Smooth muscle cell (in vitro differentiated cells): ENCODE data around the gene ATP5PD. TPM values are rescaled to one million over a fixed set of nuclear protein-coding genes. Genes with fewer than 3 reads are reported as not detected.
"Not testable (repeated sequence)": the region's sequence is repeated elsewhere in the genome, so short reads cannot be mapped to it uniquely, and the experiment has no call there.

Source experiments
- DNase-seq: peaks from one replicate; lab custom pipeline; 2025; ENCODE audit not compliant: unreplicated experiment; lab: John Stamatoyannopoulos, UW
- H2AFZ ChIP-seq: fragments of 200-600 bp; sonication (generic); 2 replicates; pipeline ENCODE4 v1.6.0; 2016; ENCODE audit warnings: antibody characterized with exemption, low read depth, mild to moderate bottlenecking
- H3F3A ChIP-seq: fragments of 200-600 bp; sonication (generic); 2 replicates; pipeline ENCODE4 v1.6.0; 2017; ENCODE audit warnings: antibody characterized with exemption, low read depth
- H3K27ac ChIP-seq: fragments of 200-600 bp; sonication (generic); 2 replicates; pipeline ENCODE4 v1.5.1; 2016; ENCODE audit warnings: low read depth, mild to moderate bottlenecking
- H3K27me3 ChIP-seq: fragments of 200-600 bp; sonication (generic); 2 replicates; pipeline ENCODE4 v1.6.1; 2016; ENCODE audit warnings: low read depth, mild to moderate bottlenecking
- H3K36me3 ChIP-seq: fragments of 200-600 bp; sonication (generic); 2 replicates; pipeline ENCODE4 v1.5.1; 2016; ENCODE audit warnings: low read depth
- H3K4me1 ChIP-seq: fragments of 200-600 bp; sonication (generic); 2 replicates; pipeline ENCODE4 v1.5.1; 2016; ENCODE audit warnings: low read depth
- H3K4me2 ChIP-seq: fragments of 200-600 bp; sonication (generic); 2 replicates; pipeline ENCODE4 v1.6.0; 2016; ENCODE audit warnings: mild to moderate bottlenecking
- H3K4me3 ChIP-seq: fragments of 200-600 bp; sonication (generic); 2 replicates; pipeline ENCODE4 v1.5.1; 2016; ENCODE audit warnings: mild to moderate bottlenecking
- H3K79me2 ChIP-seq: fragments of 200-600 bp; sonication (generic); 2 replicates; pipeline ENCODE4 v1.6.0; 2016; ENCODE audit warnings: low read depth, mild to moderate bottlenecking
- H3K9ac ChIP-seq: fragments of 200-600 bp; sonication (generic); 2 replicates; pipeline ENCODE4 v1.6.0; 2016; ENCODE audit warnings: low read depth
- H3K9me3 ChIP-seq: fragments of 200-600 bp; sonication (generic); replicated peaks from 2 replicates; pipeline ENCODE4 v1.5.1; 2016; ENCODE audit warnings: low read depth
- H4K20me1 ChIP-seq: fragments of 200-600 bp; sonication (generic); 2 replicates; pipeline ENCODE4 v1.6.0; 2016; ENCODE audit warnings: low read depth
- CTCF ChIP-seq: fragments of 200-600 bp; sonication (generic); IDR thresholded peaks from 2 replicates; pipeline ENCODE4 v1.5.1; 2017; ENCODE audit warnings: borderline replicate concordance, mild to moderate bottlenecking, antibody characterized with exemption; ENCODE audit not compliant: insufficient read depth, poor library complexity, severe bottlenecking
- WGBS: methylation state at CpG from one replicate; pipeline ENCODE4 v1.1.7; 2016; ENCODE audit warnings: low lambda C conversion rate; 5-methylcytosine and 5-hydroxymethylcytosine counted together
- polyA plus RNA-seq: library from polyadenylated mRNA; unstranded; fragments of >200 nt; fragmentation: Nextera tagmentation; extraction: Ambion mirVana; gene quantifications from 2 replicates; pipeline ENCODE4 v1.2.1, GENCODE V29; 2016
- total RNA-seq: library from RNA; depleted of rRNA; stranded (reverse); fragments of >200 nt; gene quantifications from 2 replicates; pipeline ENCODE4 v1.2.3, GENCODE V29; 2014

Gene ATP5PD
- total and polyA plus RNA-seq, 2 experiments from 2014 or later = 309 to 318 TPM

GRCh38 chr17:75032720-75033280 is 14.0 kb downstream of the ATP5PD start:
- Histone ChIP-seq H4K20me1 (no peaks in the 10 kb centered on the region), H3K4me2 (peak overlapping the region; percentile 82), H2AFZ (no peak overlapping the region), H3K4me1 (no peaks in the 10 kb centered on the region), H3K4me3 (peak overlapping the region; percentile 69), H3F3A (peaks cover 15% of the 10 kb centered on the region), H3K79me2 (no peaks in the 10 kb centered on the region), H3K9me3 (no peaks in the 10 kb centered on the region), H3K27ac (peak overlapping the region; percentile 87), H3K9ac (no peak overlapping the region), H3K27me3 (no peaks in the 10 kb centered on the region), H3K36me3 (no peaks in the 10 kb centered on the region)
- no peak for TF ChIP-seq CTCF
- 31% methylated on average over 9 of the region's 13 CpGs for WGBS
- no peak for DNase-seq

- Histone ChIP-seq H3K9ac (no peak overlapping the region), H2AFZ (no peak overlapping the region), H3K4me3 (peak overlapping the region; percentile 69), H4K20me1 (no peaks in the 10 kb centered on the region), H3K36me3 (no peaks in the 10 kb centered on the region), H3K9me3 (no peaks in the 10 kb centered on the region), H3K79me2 (no peaks in the 10 kb centered on the region), H3K4me1 (no peaks in the 10 kb centered on the region), H3F3A (peaks cover 19% of the 10 kb centered on the region), H3K27ac (peak overlapping the region; percentile 87), H3K4me2 (peak overlapping the region; percentile 82), H3K27me3 (no peaks in the 10 kb centered on the region)
- peak; percentile 44 for DNase-seq
- no peak for TF ChIP-seq CTCF
- WGBS = 34% methylated on average over 9 of the region's 10 CpGs
These were observed 14.6 kb downstream of the ATP5PD start for GRCh38 chr17:75031972-75032719.

GRCh38 chr17:75030161-75030560 is 16.6 kb downstream of the ATP5PD start:
- no peaks in the 10 kb centered on the region for H3K79me2 ChIP-seq
- WGBS = 90% methylated on average over 8 of the region's 8 CpGs

GRCh38 chr17:75026650-75027049 is 20.1 kb downstream of the ATP5PD start:
- not testable (repeated sequence) for H3K36me3 ChIP-seq, H3F3A ChIP-seq, H3K9ac ChIP-seq, H4K20me1 ChIP-seq, H3K4me3 ChIP-seq, DNase-seq, H3K27me3 ChIP-seq, H3K4me1 ChIP-seq, H3K4me2 ChIP-seq, H2AFZ ChIP-seq, H3K9me3 ChIP-seq, H3K79me2 ChIP-seq
- WGBS = 85% methylated on average over 2 of the region's 2 CpGs
- peak overlapping the region; percentile 15 for H3K27ac ChIP-seq

More at GRCh38 chr17:75030161-75030560, 16.6 kb downstream of the ATP5PD start:
- DNase-seq = no peak
- TF ChIP-seq CTCF = no peak
- Histone ChIP-seq H3K36me3 (no peaks in the 10 kb centered on the region), H3K4me3 (no peak overlapping the region), H2AFZ (no peak overlapping the region), H3K9ac (no peak overlapping the region), H3K4me1 (no peaks in the 10 kb centered on the region), H3K27me3 (no peaks in the 10 kb centered on the region), H4K20me1 (no peaks in the 10 kb centered on the region), H3K9me3 (no peaks in the 10 kb centered on the region), H3K27ac (no peak overlapping the region), H3F3A (peaks cover 14% of the 10 kb centered on the region), H3K4me2 (no peak overlapping the region)

GRCh38 chr17:75025398-75025734 is 21.4 kb downstream of the ATP5PD start:
- DNase-seq, H3K36me3 ChIP-seq, H3K9ac ChIP-seq, H2AFZ ChIP-seq, H3K27me3 ChIP-seq, H3K79me2 ChIP-seq, H3K9me3 ChIP-seq, H3K4me1 ChIP-seq, H3F3A ChIP-seq, H3K4me2 ChIP-seq, H3K4me3 ChIP-seq, H4K20me1 ChIP-seq, H3K27ac ChIP-seq: not testable (repeated sequence)
- 95% methylated on average over 9 of the region's 9 CpGs for WGBS
